ENCODE results near the gene TRPM4.

Gene TRPM4

GRCh38 chr19:49233163-49233562 is 75.6 kb downstream of the TRPM4 start:
- H3K4me1 Mint-ChIP-seq: no peaks in the 10 kb centered on the region
- no peak overlapping the region for H3K4me3 Mint-ChIP-seq
- H3K9me3 Mint-ChIP-seq: peaks cover 4% of the 10 kb centered on the region
- H3K36me3 Mint-ChIP-seq (ENCODE audit: low read depth): no peaks in the 10 kb centered on the region
- H3K27ac Mint-ChIP-seq: no peak overlapping the region
- no peak for TF ChIP-seq CTCF (IDR thresholded peaks at IDR 0.05; ENCODE audit: unreplicated experiment in 3 of 3)
- peaks cover 6% of the 10 kb centered on the region for H3K27me3 Mint-ChIP-seq (ENCODE audit: low read depth)

- Mint-ChIP-seq H3K9me3 (no peaks in the 10 kb centered on the region), H3K27me3 (ENCODE audit: low read depth) (peaks cover 9% of the 10 kb centered on the region), H3K36me3 (ENCODE audit: low read depth) (no peaks in the 10 kb centered on the region), H3K27ac (no peak overlapping the region), H3K4me1 (no peaks in the 10 kb centered on the region), H3K4me3 (no peak overlapping the region)
- no peak for TF ChIP-seq CTCF (IDR thresholded peaks at IDR 0.05; ENCODE audit: unreplicated experiment in 3 of 3)
These were observed 84.2 kb downstream of the TRPM4 start for GRCh38 chr19:49241769-49242168.

- no peaks in the 10 kb centered on the region for H3K36me3 Mint-ChIP-seq (ENCODE audit: low read depth)
- H3K27ac Mint-ChIP-seq: no peak overlapping the region
- H3K9me3 Mint-ChIP-seq: no peaks in the 10 kb centered on the region
- no peak overlapping the region for H3K4me3 Mint-ChIP-seq
- TF ChIP-seq CTCF (IDR thresholded peaks at IDR 0.05; ENCODE audit: unreplicated experiment in 3 of 3): no peak
- H3K27me3 Mint-ChIP-seq (ENCODE audit: low read depth): peaks cover 3% of the 10 kb centered on the region
- no peaks in the 10 kb centered on the region for H3K4me1 Mint-ChIP-seq
These were observed 85.5 kb downstream of the TRPM4 start for GRCh38 chr19:49243129-49243528.

- no peaks in the 10 kb centered on the region for H3K9me3 Mint-ChIP-seq
- H3K4me1 Mint-ChIP-seq: no peaks in the 10 kb centered on the region
- no peak for TF ChIP-seq CTCF (IDR thresholded peaks at IDR 0.05; ENCODE audit: unreplicated experiment in 3 of 3)
- no peak overlapping the region for H3K4me3 Mint-ChIP-seq
- H3K36me3 Mint-ChIP-seq (ENCODE audit: low read depth): no peaks in the 10 kb centered on the region
- peaks cover 3% of the 10 kb centered on the region for H3K27me3 Mint-ChIP-seq (ENCODE audit: low read depth)
- no peak overlapping the region for H3K27ac Mint-ChIP-seq
These were observed 86.1 kb downstream of the TRPM4 start for GRCh38 chr19:49243726-49244125.

GRCh38 chr19:49244256-49244655 is 86.7 kb downstream of the TRPM4 start:
- Mint-ChIP-seq H3K4me3 (no peak overlapping the region), H3K27ac (no peak overlapping the region), H3K27me3 (ENCODE audit: low read depth) (peaks cover 3% of the 10 kb centered on the region), H3K4me1 (no peaks in the 10 kb centered on the region), H3K36me3 (ENCODE audit: low read depth) (no peaks in the 10 kb centered on the region), H3K9me3 (no peaks in the 10 kb centered on the region)
- TF ChIP-seq CTCF (IDR thresholded peaks at IDR 0.05; ENCODE audit: unreplicated experiment in 3 of 3): no peak

GRCh38 chr19:49247676-49248075 is 90.1 kb downstream of the TRPM4 start:
- no peaks in the 10 kb centered on the region for H3K36me3 Mint-ChIP-seq (ENCODE audit: low read depth)
- no peaks in the 10 kb centered on the region for H3K27me3 Mint-ChIP-seq (ENCODE audit: low read depth)
- H3K4me3 Mint-ChIP-seq: no peak overlapping the region
- peaks cover 6% of the 10 kb centered on the region for H3K9me3 Mint-ChIP-seq
- no peak for TF ChIP-seq CTCF (IDR thresholded peaks at IDR 0.05; ENCODE audit: unreplicated experiment in 3 of 3)
- no peaks in the 10 kb centered on the region for H3K4me1 Mint-ChIP-seq
- H3K27ac Mint-ChIP-seq: no peak overlapping the region
